DOHH2 (cell line): ENCODE measurements around the gene DCAF10.

ENCODE experiments used
- H3F3A ChIP-seq: fragments of 200-600 bp; sonication (generic), shearing (Covaris generic); 2 replicates; pipeline ENCODE4 v1.6.0; 2016; ENCODE audit warnings: antibody characterized with exemption, mild to moderate bottlenecking; ENCODE audit not compliant: control insufficient read depth, insufficient read depth
- H3K27ac ChIP-seq: fragments of 200-600 bp; sonication (generic); 2 replicates; pipeline ENCODE4 v1.5.1; 2014; ENCODE audit warnings: low read depth, mild to moderate bottlenecking, low read length, moderate library complexity
- H3K27me3 ChIP-seq: fragments of 200-600 bp; sonication (generic); 2 replicates; pipeline ENCODE4 v1.6.1; 2014; ENCODE audit warnings: mild to moderate bottlenecking, low read length, mixed read lengths; ENCODE audit not compliant: control insufficient read depth
- H3K36me3 ChIP-seq: fragments of 200-600 bp; sonication (generic); 2 replicates; pipeline ENCODE4 v1.6.1; 2014; ENCODE audit warnings: mild to moderate bottlenecking, low read length, moderate library complexity, mixed read lengths; ENCODE audit not compliant: control insufficient read depth
- H3K4me1 ChIP-seq: fragments of 200-600 bp; sonication (generic); 2 replicates; pipeline ENCODE4 v1.6.1; 2014; ENCODE audit warnings: mild to moderate bottlenecking, low read length, mixed read lengths; ENCODE audit not compliant: control insufficient read depth
- H3K4me2 ChIP-seq: fragments of 200-600 bp; sonication (generic); 2 replicates; pipeline ENCODE4 v1.6.0; 2014; ENCODE audit warnings: mild to moderate bottlenecking, low read length, moderate library complexity
- H3K4me3 ChIP-seq: fragments of 200-600 bp; sonication (generic); 2 replicates; pipeline ENCODE4 v1.5.1; 2014; ENCODE audit warnings: mild to moderate bottlenecking, low read length, mixed read lengths
- H3K79me2 ChIP-seq: fragments of 200-600 bp; sonication (generic); 2 replicates; pipeline ENCODE4 v1.6.1; 2014; ENCODE audit warnings: mild to moderate bottlenecking, low read length, mixed read lengths; ENCODE audit not compliant: control insufficient read depth
- H3K9me2 ChIP-seq: fragments of 200-600 bp; sonication (generic); replicated peaks from 2 replicates; pipeline ENCODE4 v1.6.1; 2014; ENCODE audit warnings: mild to moderate bottlenecking, low read length, mixed read lengths; ENCODE audit not compliant: control insufficient read depth
- H3K9me3 ChIP-seq: fragments of 200-600 bp; sonication (generic); 2 replicates; pipeline ENCODE4 v1.6.1; 2014; ENCODE audit warnings: antibody characterized with exemption, low read length, mixed read lengths; ENCODE audit not compliant: control insufficient read depth, insufficient read depth
- H4K20me1 ChIP-seq: fragments of 200-600 bp; sonication (generic); 2 replicates; pipeline ENCODE4 v1.6.0; 2014; ENCODE audit warnings: low read depth, mild to moderate bottlenecking, antibody characterized with exemption, low read length, moderate library complexity; ENCODE audit not compliant: control insufficient read depth, insufficient read depth
- CTCF ChIP-seq: fragments of 200-600 bp; sonication (generic); IDR thresholded peaks from one replicate; pipeline ENCODE4 v1.5.1; 2014; ENCODE audit warnings: antibody characterized with exemption, mild to moderate bottlenecking, low read depth, low read length; ENCODE audit not compliant: poor library complexity, severe bottlenecking
- EZH2phosphoT487 ChIP-seq: fragments of 200-600 bp; sonication (generic); IDR thresholded peaks from 2 replicates; pipeline ENCODE4 v1.6.1; 2017; ENCODE audit warnings: borderline replicate concordance, mild to moderate bottlenecking, antibody characterized with exemption, low read length, moderate library complexity, mixed read lengths

DCAF10 gene

GRCh38 chr9:37870081-37870798, 69.6 kb downstream of the DCAF10 start:
- Histone ChIP-seq H3F3A (peaks cover 3% of the 10 kb centered on the region; the same call in 1 of the 2 replicates), H3K27me3 (no peaks in the 10 kb centered on the region)

GRCh38 chr9:37870799-37871176, 70.2 kb downstream of the DCAF10 start:
- Histone ChIP-seq H3K4me3 (no peak overlapping the region), H3K4me2 (no peak overlapping the region), H3K9me3 (no peaks in the 10 kb centered on the region), H3K9me2 (no peaks in the 10 kb centered on the region), H3K79me2 (no peaks in the 10 kb centered on the region), H3K27ac (no peak overlapping the region), H4K20me1 (no peaks in the 10 kb centered on the region), H3K27me3 (no peaks in the 10 kb centered on the region), H3K36me3 (no peaks in the 10 kb centered on the region), H3F3A (peaks cover 3% of the 10 kb centered on the region; the same call in 1 of the 2 replicates), H3K4me1 (no peaks in the 10 kb centered on the region)
- no peak for TF ChIP-seq CTCF
- no peak for TF ChIP-seq EZH2phosphoT487

More at GRCh38 chr9:37870081-37870798, 69.6 kb downstream of the DCAF10 start:
- Histone ChIP-seq H4K20me1 (no peaks in the 10 kb centered on the region), H3K36me3 (no peaks in the 10 kb centered on the region), H3K4me3 (no peak overlapping the region), H3K79me2 (no peaks in the 10 kb centered on the region), H3K27ac (no peak overlapping the region), H3K4me2 (no peak overlapping the region), H3K9me3 (no peaks in the 10 kb centered on the region), H3K4me1 (no peaks in the 10 kb centered on the region), H3K9me2 (no peaks in the 10 kb centered on the region)
- no peak for TF ChIP-seq EZH2phosphoT487

- no peaks in the 10 kb centered on the region for H4K20me1 ChIP-seq
- H3K79me2 ChIP-seq = no peaks in the 10 kb centered on the region
- H3K4me1 ChIP-seq = no peaks in the 10 kb centered on the region
- peaks cover 6% of the 10 kb centered on the region; the same call in 1 of the 2 replicates for H3K9me3 ChIP-seq
- H3K27me3 ChIP-seq = no peaks in the 10 kb centered on the region
- no peak for TF ChIP-seq CTCF
- TF ChIP-seq EZH2phosphoT487 = no peak
- H3F3A ChIP-seq = peaks cover 3% of the 10 kb centered on the region; the same call in 1 of the 2 replicates
- no peak overlapping the region for H3K27ac ChIP-seq
- H3K4me2 ChIP-seq = no peak overlapping the region
- H3K36me3 ChIP-seq = peaks cover 10% of the 10 kb centered on the region
- no peaks in the 10 kb centered on the region for H3K9me2 ChIP-seq
- no peak overlapping the region for H3K4me3 ChIP-seq
Measured at GRCh38 chr9:37873955-37874354, 73.4 kb downstream of the DCAF10 start.

GRCh38 chr9:37876376-37876775, 75.8 kb downstream of the DCAF10 start:
- Histone ChIP-seq H3K79me2 (no peaks in the 10 kb centered on the region), H3K4me3 (no peak overlapping the region), H3K27ac (no peak overlapping the region), H3K9me2 (no peaks in the 10 kb centered on the region), H3K4me2 (no peak overlapping the region), H3K27me3 (no peaks in the 10 kb centered on the region), H3K4me1 (peaks cover 5% of the 10 kb centered on the region; the same call in 1 of the 2 replicates), H3F3A (no peaks in the 10 kb centered on the region), H4K20me1 (no peaks in the 10 kb centered on the region), H3K9me3 (peaks cover 6% of the 10 kb centered on the region; the same call in 1 of the 2 replicates), H3K36me3 (peaks cover 10% of the 10 kb centered on the region)
- TF ChIP-seq EZH2phosphoT487 = no peak
- no peak for TF ChIP-seq CTCF
